Measurements from ENCODE around the gene RYR2.

DNA sequence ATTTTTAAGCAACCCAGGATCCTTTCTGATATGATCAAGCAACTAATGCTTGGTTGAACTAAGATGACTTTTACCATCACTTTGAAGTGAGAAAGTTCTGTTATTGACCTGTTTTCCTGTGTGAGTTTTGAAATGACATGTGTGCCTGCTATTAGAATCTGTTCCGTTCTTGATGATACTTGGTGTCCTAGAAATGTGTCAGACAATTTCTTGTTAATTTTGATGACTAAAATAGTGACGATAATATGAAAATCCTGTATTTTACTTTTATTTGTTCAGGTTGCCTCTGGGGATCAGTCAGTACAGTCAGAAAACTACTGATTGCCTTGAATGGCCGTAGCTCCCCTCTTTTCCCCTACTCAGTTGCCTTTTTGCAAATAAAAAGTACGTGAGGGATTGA is 228.0 kb downstream of the RYR2 start:
- no peak for TF ChIP-seq POLR2A (IDR thresholded peaks at IDR 0.05)
- TF ChIP-seq, protein P1, sequence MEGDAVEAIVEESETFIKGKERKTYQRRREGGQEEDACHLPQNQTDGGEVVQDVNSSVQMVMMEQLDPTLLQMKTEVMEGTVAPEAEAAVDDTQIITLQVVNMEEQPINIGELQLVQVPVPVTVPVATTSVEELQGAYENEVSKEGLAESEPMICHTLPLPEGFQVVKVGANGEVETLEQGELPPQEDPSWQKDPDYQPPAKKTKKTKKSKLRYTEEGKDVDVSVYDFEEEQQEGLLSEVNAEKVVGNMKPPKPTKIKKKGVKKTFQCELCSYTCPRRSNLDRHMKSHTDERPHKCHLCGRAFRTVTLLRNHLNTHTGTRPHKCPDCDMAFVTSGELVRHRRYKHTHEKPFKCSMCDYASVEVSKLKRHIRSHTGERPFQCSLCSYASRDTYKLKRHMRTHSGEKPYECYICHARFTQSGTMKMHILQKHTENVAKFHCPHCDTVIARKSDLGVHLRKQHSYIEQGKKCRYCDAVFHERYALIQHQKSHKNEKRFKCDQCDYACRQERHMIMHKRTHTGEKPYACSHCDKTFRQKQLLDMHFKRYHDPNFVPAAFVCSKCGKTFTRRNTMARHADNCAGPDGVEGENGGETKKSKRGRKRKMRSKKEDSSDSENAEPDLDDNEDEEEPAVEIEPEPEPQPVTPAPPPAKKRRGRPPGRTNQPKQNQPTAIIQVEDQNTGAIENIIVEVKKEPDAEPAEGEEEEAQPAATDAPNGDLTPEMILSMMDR (IDR thresholded peaks at IDR 0.05), result no peak
- TF ChIP-seq EP300 (IDR thresholded peaks at IDR 0.05; ENCODE audit: low read depth), result no peak
- no peak for TF ChIP-seq POLR2AphosphoS5 (IDR thresholded peaks at IDR 0.05)
